ENCODE results near the gene HS3ST6. TPM values are rescaled to one million over a fixed set of nuclear protein-coding genes. Genes with fewer than 3 reads are reported as not detected.

Gene HS3ST6
- not detected in 3 replicates for total RNA-seq
- long read RNA-seq, result 0 reads

DNA sequence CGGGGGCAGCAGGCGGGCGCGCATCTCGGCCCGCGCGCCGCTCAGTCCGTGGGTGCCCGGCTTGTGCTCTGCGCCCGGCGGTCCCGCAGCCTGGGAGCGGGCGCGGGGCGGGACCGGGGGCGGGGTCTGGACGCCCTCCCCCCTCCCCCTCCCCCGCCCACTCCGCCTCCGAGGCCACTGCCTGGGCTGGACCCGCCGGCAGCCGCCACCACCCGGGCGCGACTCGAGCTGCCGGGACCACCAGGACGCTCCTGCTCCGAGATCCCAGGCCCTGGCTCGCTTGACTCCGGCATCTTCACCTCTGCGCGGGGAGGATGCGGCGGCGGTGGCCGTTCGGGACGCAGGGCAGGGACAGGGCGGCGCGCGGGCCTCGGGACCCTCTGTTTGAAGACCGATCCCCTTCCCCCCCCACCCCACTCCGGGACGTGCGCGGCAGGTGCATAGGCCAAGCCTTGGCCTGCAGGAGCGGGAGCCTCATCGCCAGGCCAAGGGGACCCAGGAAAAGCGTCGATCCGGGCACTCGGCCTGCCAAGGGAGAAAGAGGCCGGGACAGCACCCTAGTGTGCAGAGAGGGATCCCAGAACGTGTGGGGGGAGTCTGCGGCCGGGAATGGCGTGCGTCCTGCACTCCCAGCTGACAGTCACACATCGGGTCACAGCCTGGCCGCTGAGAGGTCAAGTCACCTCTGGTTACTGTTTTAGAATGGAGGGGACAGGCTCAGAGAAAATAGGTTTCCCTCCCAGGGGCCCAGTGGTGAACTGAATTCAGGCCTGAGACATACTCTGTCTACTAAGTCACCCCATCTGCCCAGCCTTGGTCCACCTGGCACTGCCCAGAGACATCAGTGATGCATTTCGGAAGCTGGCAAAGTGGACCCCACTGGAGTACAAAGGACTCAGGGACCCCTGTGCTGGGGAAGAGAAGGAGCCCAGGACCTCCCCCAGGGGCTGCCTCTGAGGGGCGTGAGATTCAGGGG is at the start of gene HS3ST6:
HS3ST6 (minus strand) TSS at position 65 of the 976 bp plus-strand sequence. CDS start 92 bp downstream, outside the sequence.
- Mint-ChIP-seq H3K4me3 (ENCODE audit: unreplicated experiment) (no peak within 1 kb of the TSS), H3K27me3 (ENCODE audit: low read depth) (peaks cover 49% of the 10 kb centered on the region), H3K9me3 (ENCODE audit: low read depth) (no peaks in the 10 kb centered on the region), H3K36me3 (ENCODE audit: low read depth) (peaks cover 1% of the 10 kb centered on the region), H3K4me1 (ENCODE audit: low read depth) (peaks cover 8% of the 10 kb centered on the region), H3K27ac (ENCODE audit: unreplicated experiment) (no peak within 1 kb of the TSS)
- TF ChIP-seq, protein P1, sequence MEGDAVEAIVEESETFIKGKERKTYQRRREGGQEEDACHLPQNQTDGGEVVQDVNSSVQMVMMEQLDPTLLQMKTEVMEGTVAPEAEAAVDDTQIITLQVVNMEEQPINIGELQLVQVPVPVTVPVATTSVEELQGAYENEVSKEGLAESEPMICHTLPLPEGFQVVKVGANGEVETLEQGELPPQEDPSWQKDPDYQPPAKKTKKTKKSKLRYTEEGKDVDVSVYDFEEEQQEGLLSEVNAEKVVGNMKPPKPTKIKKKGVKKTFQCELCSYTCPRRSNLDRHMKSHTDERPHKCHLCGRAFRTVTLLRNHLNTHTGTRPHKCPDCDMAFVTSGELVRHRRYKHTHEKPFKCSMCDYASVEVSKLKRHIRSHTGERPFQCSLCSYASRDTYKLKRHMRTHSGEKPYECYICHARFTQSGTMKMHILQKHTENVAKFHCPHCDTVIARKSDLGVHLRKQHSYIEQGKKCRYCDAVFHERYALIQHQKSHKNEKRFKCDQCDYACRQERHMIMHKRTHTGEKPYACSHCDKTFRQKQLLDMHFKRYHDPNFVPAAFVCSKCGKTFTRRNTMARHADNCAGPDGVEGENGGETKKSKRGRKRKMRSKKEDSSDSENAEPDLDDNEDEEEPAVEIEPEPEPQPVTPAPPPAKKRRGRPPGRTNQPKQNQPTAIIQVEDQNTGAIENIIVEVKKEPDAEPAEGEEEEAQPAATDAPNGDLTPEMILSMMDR (IDR thresholded peaks at IDR 0.05), result no peak
- DNase-seq (ENCODE audit: low spot score), result no peak

DNA sequence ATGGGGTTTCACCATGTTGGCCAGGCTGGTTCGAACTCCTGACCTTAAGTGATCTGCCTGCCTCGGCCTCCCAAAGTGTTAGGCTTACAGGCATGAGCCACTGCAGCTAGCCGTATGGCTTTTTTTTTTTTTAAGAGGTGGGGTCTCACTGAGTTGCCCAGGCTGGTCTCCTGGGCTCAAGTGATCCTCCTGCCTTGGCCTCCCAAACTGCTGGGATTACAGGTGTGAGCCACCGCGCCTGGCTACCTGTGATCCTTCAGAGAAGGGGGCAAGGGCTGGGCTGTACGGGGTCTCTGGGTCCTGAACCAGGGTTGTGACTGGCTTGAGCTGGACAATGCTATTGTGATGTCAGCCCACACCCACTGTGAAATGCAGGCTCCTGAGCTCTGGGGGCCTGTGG is 48.2 kb upstream of the HS3ST6 start, which contains the start of gene RNF151:
RNF151 (plus strand) TSS at position 397 of the 400 bp plus-strand sequence. CDS start 26 bp downstream, outside the sequence.
- Mint-ChIP-seq H3K27me3 (ENCODE audit: low read depth) (no peaks in the 10 kb centered on the region), H3K9me3 (ENCODE audit: low read depth) (no peaks in the 10 kb centered on the region), H3K27ac (ENCODE audit: unreplicated experiment) (peak within 1 kb of the TSS; percentile 89), H3K4me1 (ENCODE audit: low read depth) (peaks cover 39% of the 10 kb centered on the region), H3K36me3 (ENCODE audit: low read depth) (peaks cover 15% of the 10 kb centered on the region), H3K4me3 (ENCODE audit: unreplicated experiment) (peak within 1 kb of the TSS; percentile 87)
- TF ChIP-seq, protein P1 (IDR thresholded peaks at IDR 0.05), result no peak
- DNase-seq (ENCODE audit: low spot score), result no peak

DNA sequence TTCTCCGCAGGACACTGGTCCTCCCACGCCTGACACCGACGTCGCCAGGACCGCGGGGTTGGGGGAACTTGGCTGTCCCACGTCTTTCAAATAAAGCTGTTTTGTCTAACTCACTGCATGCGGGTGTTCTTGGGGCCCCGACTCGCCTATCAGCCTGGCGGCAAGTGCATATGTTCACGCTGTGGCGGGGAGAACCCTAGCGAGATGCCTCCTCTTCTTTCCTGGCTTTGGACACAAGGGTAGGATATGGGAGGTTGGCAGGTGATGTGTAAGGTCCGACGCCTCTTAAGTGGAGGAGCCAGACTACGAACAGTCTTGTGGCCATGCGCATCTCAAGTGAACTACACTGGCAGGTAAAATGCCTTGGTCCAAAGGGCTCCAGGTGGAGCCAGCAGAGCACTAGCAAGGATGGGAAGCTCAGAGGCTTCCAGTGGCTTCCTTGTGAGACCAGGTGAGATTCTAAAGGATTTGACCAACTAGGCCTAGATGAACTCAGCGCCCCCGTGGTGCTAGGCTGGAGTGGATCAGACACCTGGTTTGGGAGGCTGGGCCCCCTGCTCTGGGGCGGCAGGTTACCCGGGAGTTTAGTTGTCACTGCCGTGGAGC is 47.3 kb upstream of the HS3ST6 start:
- Mint-ChIP-seq H3K4me3 (ENCODE audit: unreplicated experiment) (peak overlapping the region; percentile 87), H3K4me1 (ENCODE audit: low read depth) (peaks cover 41% of the 10 kb centered on the region), H3K9me3 (ENCODE audit: low read depth) (no peaks in the 10 kb centered on the region), H3K27me3 (ENCODE audit: low read depth) (no peaks in the 10 kb centered on the region), H3K36me3 (ENCODE audit: low read depth) (peaks cover 15% of the 10 kb centered on the region), H3K27ac (ENCODE audit: unreplicated experiment) (peak overlapping the region; percentile 89)
- no peak for DNase-seq (ENCODE audit: low spot score)
- TF ChIP-seq, protein P1 (IDR thresholded peaks at IDR 0.05), result no peak

DNA sequence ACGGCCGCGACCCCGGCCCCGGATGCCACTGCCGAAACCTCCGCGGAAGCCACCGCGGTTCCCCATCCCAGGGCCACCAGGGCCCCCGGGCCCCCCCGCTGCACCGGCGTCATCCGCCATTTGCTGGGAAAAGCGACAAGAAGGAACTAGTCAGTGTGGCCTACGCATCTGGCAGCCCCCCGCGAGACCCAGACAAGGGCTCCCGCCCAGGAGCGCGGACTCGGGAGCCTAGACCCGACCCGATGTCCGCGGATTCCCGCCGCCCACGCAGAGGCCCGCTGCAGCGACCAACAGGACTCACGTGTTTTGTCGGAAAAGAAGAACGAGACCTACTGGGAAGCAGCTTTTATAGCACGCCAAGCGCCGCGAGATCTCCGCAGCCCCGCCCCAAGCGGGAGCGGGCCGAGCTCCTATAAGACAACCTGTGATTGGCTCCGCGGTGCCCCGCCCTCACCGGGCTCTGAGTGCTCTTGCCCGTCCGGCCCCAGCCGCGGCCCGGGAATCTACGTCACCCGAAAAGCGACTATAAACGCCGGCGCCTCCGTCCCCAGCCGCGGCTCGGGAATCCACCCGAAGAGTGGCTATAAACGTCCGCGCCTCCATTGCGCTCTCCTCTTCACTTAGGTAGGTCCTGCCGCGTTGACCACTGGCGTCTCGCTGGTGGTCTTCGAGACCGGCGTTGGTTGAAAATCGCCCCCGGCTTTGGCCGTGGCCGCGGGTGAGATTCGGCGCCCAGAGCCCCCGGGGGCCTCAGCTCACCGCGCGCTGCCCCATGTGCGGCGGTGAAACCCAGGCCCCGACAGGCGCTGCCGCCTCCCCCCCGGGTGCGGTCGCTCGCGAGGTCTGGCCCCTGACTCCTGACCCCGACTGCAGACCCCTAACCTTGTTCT is 46.5 kb upstream of the HS3ST6 start, which contains the start of gene RPS2:
RPS2 (minus strand) TSS at position 321 of the 890 bp plus-strand sequence; CDS start at position 120, 201 bp downstream.
- H3K27me3 Mint-ChIP-seq (ENCODE audit: low read depth), result no peaks in the 10 kb centered on the region
- H3K36me3 Mint-ChIP-seq (ENCODE audit: low read depth), result peaks cover 15% of the 10 kb centered on the region
- TF ChIP-seq, protein P1 (IDR thresholded peaks at IDR 0.05), result peak; percentile 35
- DNase-seq (ENCODE audit: low spot score), result peak; percentile 100
- H3K4me1 Mint-ChIP-seq (ENCODE audit: low read depth), result peaks cover 47% of the 10 kb centered on the region
- H3K4me3 Mint-ChIP-seq (ENCODE audit: unreplicated experiment), result peak within 1 kb of the TSS; percentile 87
- H3K9me3 Mint-ChIP-seq (ENCODE audit: low read depth), result no peaks in the 10 kb centered on the region
- H3K27ac Mint-ChIP-seq (ENCODE audit: unreplicated experiment), result peak within 1 kb of the TSS; percentile 92

Measured in chondrocyte (in vitro differentiated cells).